AG04450 (cell line): ENCODE measurements around the gene CBLN1. TPM values are rescaled to one million over a fixed set of nuclear protein-coding genes. Genes with fewer than 3 reads are reported as not detected.

Experiments used
- CTCF ChIA-PET: fragments of 300-600, 350-600 bp; formaldehyde crosslinking; extraction: SDS; loops from one replicate; lab custom pipeline; 2022; ENCODE audit warnings: antibody characterized with exemption, inconsistent platforms; lab: Charles Lee
- POLR2A ChIA-PET: fragments of 350-600 bp; formaldehyde crosslinking; extraction: SDS; loops from one replicate; lab custom pipeline; 2021; ENCODE audit warnings: antibody characterized with exemption, inconsistent platforms; lab: Yijun Ruan, JAX
- DNase-seq: peaks from one replicate; pipeline ENCODE4 v3.0.0-alpha.2; 2011; ENCODE audit warnings: low read depth, low spot score
- H3K27ac ChIP-seq: one replicate; pipeline ENCODE4 v1.5.1; 2012; ENCODE audit warnings: low read depth, low read length, control low read depth
- H3K27me3 ChIP-seq: one replicate; pipeline ENCODE4 v1.6.0; 2012; ENCODE audit warnings: low read length; ENCODE audit not compliant: control insufficient read depth, insufficient read depth
- H3K4me3 ChIP-seq: 2 replicates; pipeline ENCODE4 v1.5.1; 2011; ENCODE audit warnings: mild to moderate bottlenecking, low read depth, low read length, control low read depth
- H3K9me3 ChIP-seq: 2 replicates; pipeline ENCODE4 v1.5.1; 2012; ENCODE audit warnings: low read length; ENCODE audit not compliant: control insufficient read depth, insufficient read depth
- CTCF ChIP-seq: IDR thresholded peaks from 2 replicates; pipeline ENCODE4 v1.5.1; 2011; ENCODE audit warnings: low read depth, low read length, control low read depth, inconsistent platforms
- polyA minus RNA-seq: library from RNA; depleted of rRNA, polyadenylated mRNA; stranded (reverse); fragments of >200 nt; gene quantifications from 2 replicates; pipeline ENCODE4 v1.2.3, GENCODE V29; 2011; rRNA and poly(A)+ RNA removed
- polyA plus RNA-seq: library from polyadenylated mRNA; depleted of rRNA; stranded (reverse); fragments of >200 nt; gene quantifications from 2 replicates; pipeline ENCODE4 v1.2.3, GENCODE V29; 2011; rRNA removed

Gene CBLN1
- polyA plus RNA-seq: not detected in 2 replicates
- polyA minus RNA-seq: not detected in 2 replicates

GRCh38 chr16:49281480-49281842 is at the start of gene CBLN1:
Gene CBLN1, minus strand, starts transcription at chr16:49281838. Its CDS starts 373 bp downstream, at chr16:49281465.
- Histone ChIP-seq H3K27me3 (peaks cover 58% of the 10 kb centered on the region), H3K9me3 (peaks cover 10% of the 10 kb centered on the region; the same call in 1 of the 2 replicates), H3K4me3 (no peak within 1 kb of the TSS), H3K27ac (no peak within 1 kb of the TSS)
- no peak for TF ChIP-seq CTCF
- CTCF ChIA-PET: no interaction called here
- no peak for DNase-seq
- POLR2A ChIA-PET: no interaction called here

GRCh38 chr16:49330562-49331201 is 49.0 kb upstream of the CBLN1 start:
- no peaks in the 10 kb centered on the region for H3K9me3 ChIP-seq
- DNase-seq: no peak
- no peak overlapping the region for H3K27ac ChIP-seq
- ChIA-PET POLR2A (no interaction called here), CTCF (no interaction called here)
- TF ChIP-seq CTCF: no peak
- H3K27me3 ChIP-seq: no peaks in the 10 kb centered on the region
- H3K4me3 ChIP-seq: no peak overlapping the region

- Histone ChIP-seq H3K9me3 (no peaks in the 10 kb centered on the region), H3K27ac (no peak overlapping the region), H3K27me3 (no peaks in the 10 kb centered on the region), H3K4me3 (no peak overlapping the region)
- ChIA-PET CTCF (no interaction called here), POLR2A (no interaction called here)
- no peak for TF ChIP-seq CTCF
- DNase-seq: no peak
Observed at GRCh38 chr16:49328325-49328724, 46.7 kb upstream of the CBLN1 start.

GRCh38 chr16:49327466-49327865 is 45.8 kb upstream of the CBLN1 start:
- ChIA-PET POLR2A (no interaction called here), CTCF (no interaction called here)
- Histone ChIP-seq H3K9me3 (no peaks in the 10 kb centered on the region), H3K4me3 (no peak overlapping the region), H3K27ac (no peak overlapping the region), H3K27me3 (no peaks in the 10 kb centered on the region)
- TF ChIP-seq CTCF: no peak
- DNase-seq: no peak

- Histone ChIP-seq H3K9me3 (no peaks in the 10 kb centered on the region), H3K27me3 (no peaks in the 10 kb centered on the region), H3K27ac (no peak overlapping the region), H3K4me3 (no peak overlapping the region)
- no peak for TF ChIP-seq CTCF
- CTCF ChIA-PET: interaction anchor here (0.6 kb wide), 1 partner anchor 24 kb away, joined by 3 read pairs; no protein-coding TSS in a partner anchor
- POLR2A ChIA-PET: no interaction called here
- DNase-seq: no peak
Observed at GRCh38 chr16:49324703-49325102, 43.1 kb upstream of the CBLN1 start.
